GM21786 (cell line): ENCODE results near the gene MIA3.
A peak's percentile ranks its signal among the peaks of the same experiment; 100 is the strongest.

Source experiments
- ATAC-seq: cut with Tn5 transposase; IDR thresholded peaks from one replicate; pipeline ENCODE4 v1.9.1; 2021; ENCODE audit not compliant: unreplicated experiment

MIA3 gene

GRCh38 chr1:222617367-222617951 lies 438 bp upstream of the MIA3 start:
- ATAC-seq = peak; percentile 83

- no peak for ATAC-seq
Measured at GRCh38 chr1:222618880-222619596, 1.1 kb downstream of the MIA3 start.

GRCh38 chr1:222620566-222620965 lies 2.7 kb downstream of the MIA3 start:
- peak; percentile 26 for ATAC-seq

DNA sequence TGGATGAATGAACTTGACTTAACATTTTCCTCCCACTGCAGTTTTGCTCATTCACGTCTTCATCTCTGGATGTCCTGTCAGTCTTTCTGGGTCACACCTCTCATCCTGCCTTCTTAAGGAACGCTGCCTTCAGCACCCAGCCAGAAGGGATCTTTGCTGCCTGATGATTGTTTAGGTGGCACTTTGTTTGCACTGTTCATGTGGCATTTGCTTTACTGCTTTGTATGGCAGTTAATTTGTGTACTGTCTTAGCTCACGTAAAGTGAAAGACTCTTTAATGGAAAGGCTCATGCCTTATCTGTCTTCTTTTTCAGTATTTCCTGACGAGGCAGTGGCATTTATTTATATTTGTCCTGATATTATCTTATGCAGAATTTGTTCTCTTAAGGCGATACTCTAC lies 4.9 kb downstream of the MIA3 start:
- ATAC-seq = no peak

GRCh38 chr1:222623458-222623857 lies 5.6 kb downstream of the MIA3 start:
- ATAC-seq = no peak

DNA sequence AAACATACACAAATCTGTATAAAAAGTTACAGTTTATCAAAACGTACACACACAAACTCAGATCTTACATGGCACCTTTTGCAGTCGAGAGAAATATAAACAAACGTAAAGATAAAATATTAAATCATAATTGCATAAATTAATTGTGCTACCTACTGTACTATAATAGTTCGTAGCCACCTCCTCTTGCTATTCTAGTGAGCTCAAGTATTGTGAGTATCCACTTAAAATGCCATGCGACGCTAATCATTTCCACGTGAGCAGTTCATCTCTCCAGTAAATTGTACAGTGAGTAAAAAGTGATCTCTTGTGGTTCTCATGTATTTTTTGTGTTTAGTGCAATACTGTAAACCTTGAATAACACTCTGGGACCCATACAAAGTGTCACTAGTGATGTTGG lies 6.3 kb downstream of the MIA3 start:
- ATAC-seq = no peak

DNA sequence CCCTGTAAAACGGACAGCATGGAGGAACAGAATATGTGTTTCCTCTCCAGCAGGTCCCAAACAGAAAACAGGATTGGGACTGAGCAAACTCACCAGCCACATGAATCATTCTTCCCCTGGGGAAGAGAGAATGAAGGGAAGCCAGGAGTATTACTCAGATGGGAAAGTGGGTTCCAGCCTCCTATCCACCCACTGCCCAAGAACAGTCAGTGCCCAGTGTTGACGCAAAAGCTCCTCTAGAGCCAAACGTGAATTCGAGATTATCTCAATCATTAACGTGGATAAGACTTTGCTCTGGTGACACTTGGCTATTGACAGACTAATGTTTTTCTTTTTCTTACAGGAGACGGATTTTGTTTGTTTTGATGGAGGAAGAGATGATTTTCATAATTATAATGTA lies 9.3 kb downstream of the MIA3 start:
- no peak for ATAC-seq

DNA sequence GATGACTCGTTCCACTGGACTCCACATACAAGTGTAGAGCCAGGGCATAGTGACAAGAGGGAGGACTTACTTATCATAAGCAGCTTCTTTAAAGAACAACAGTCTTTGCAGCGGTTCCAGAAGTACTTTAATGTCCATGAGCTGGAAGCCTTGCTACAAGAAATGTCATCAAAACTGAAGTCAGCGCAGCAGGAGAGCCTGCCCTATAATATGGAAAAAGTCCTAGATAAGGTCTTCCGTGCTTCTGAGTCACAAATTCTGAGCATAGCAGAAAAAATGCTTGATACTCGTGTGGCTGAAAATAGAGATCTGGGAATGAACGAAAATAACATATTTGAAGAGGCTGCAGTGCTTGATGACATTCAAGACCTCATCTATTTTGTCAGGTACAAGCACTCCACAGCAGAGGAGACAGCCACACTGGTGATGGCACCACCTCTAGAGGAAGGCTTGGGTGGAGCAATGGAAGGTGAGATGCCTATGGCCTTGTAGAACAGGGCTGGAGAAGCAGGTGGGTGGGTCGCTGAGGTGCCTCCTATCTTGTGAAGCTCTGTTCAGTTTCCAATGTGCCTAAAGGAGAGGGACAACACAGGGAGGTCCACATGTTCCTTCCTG lies 12.1 kb downstream of the MIA3 start:
- no peak for ATAC-seq

GRCh38 chr1:222631611-222632208 lies 13.8 kb downstream of the MIA3 start:
- no peak for ATAC-seq

DNA sequence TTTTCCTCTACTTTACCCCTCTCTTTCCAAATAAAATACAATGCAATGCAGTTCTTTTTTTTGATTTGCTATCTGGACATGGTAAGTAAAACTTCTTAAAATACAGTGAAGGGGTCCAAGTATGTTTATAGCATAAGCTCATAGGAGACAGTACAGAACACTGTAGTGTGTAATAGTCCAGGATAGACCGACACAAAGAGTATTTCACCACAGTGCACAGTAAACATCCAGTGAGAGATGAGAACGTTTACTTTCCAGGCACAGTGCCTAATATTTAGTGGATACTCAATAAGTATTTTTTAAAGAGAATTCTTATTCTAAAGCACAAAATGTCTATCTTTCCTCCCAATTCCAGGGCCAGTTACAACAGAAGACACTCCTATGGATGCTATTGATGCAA lies 14.9 kb downstream of the MIA3 start:
- ATAC-seq = no peak

DNA sequence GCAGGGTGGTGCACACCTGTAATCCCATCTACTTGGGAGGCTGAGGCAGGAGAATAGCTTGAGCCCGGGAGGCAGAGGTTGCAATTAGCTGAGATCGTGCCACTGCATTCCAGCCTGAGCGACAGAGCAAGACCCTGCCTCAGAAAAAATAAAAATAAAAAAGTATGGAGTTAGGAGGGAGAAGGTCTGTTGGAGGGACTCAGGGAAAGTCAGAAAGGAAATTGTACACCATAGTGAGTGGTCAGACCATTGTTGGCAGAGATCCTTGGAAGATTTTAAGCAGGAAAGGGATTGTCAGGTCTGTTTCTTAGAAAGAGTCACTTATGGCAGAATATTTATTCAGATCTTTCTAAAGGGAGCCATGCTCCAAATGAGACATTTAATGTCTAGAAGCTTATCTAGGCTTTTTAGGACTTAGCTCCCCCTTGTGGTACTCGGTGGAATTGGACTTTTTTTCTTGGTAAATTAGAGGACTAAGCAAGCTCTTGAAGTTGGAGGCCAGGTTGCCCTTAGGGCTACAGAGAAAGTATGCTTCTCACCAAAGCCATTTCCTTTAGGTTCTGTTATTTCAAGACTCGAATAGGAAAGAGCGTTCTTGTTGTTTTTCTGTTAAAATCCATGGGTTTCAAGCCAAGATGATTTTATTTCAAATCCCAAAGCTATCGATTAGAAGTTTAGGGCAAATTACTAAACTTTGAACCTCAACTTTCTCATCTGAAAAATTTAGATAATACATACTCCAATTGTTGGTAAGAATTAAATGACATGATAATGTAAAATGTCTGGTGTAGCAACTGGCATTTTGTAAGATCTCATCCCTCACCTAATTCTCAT lies 16.5 kb downstream of the MIA3 start:
- peak; percentile 95 for ATAC-seq

DNA sequence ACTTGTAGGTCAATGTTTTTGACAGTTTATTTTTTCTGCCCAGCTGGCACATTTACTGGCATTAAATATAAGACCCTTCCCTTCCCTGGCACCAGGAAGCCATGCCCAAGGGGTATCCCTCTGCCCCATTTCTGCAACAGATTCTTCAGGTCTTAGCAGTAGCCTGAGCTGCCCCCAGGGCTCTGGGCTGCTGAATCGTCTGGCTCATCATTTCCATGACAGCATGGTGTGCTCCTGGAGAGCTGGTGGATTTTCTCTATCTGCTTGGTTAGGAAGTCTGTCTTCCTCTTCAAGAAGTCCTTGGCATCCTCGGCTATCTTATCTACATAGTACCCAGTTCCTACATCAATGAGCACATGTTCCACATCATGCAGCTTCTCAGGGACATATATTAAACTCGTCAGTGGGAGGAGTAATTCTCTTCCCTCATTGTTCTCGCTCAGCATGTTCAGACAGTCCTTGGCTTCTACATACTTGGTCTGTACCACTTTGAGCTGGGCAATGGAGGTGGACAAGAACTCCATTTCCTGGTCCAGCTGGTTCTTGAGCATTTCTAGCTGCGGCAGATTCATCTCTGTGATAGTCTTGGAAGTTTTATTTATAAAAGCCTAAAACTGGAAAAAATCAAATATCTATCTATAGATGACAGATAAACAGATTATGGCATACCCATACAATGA lies 23.5 kb downstream of the MIA3 start:
- no peak for ATAC-seq

GRCh38 chr1:222642468-222642867 lies 24.6 kb downstream of the MIA3 start:
- no peak for ATAC-seq

- no peak for ATAC-seq
Measured at GRCh38 chr1:222643606-222643937, 25.7 kb downstream of the MIA3 start.

DNA sequence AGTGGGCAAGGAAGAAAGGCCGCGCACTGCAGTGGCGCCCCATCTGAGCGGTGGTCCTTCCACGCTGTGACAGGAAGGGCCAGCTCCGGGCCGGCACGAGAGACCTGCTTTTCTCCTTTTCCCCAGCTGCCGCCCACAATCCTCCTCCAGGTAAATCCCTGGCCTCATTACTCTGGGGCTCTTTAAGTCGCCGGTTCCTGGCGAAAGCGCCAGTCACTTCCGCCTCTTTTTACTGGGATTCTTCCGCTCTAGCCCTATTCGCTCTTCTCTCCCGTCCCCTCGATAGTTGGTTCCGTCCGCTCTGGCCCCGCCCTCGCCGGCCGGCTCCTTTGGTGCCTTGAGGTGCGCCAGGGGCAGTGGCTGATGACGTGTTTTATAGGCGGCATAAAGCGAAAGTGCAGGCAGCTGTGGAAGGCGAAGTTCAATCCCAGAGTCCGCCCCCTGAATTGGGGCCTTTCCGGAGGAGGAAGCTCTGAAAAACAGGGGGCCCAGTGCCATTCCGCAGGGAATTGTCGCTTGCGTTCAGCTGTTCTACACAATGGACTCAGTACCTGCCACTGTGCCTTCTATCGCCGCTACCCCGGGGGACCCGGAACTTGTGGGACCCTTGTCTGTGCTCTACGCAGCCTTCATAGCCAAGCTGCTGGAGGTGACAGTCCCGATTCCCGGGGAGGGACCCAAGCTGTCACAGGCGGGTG lies 26.2 kb downstream of the MIA3 start:
- peak; percentile 97 for ATAC-seq

DNA sequence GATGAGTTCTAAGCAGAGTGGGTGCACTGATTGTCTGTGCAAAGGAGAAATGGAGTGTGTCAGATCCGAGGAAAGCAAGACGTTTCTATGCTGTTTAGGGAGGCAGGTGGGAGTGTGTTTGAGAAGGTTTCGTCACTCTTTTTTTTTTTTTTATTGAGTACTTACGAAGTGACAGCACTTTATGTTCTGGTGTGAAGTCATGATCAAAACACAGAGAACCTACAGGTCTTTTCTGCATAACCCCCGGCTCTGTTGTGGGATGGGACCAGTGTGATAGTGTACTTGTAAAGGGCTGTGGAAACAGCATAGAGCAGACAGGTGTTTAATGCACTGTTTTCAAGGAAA lies 26.7 kb downstream of the MIA3 start:
- no peak for ATAC-seq

GRCh38 chr1:222652676-222653075 lies 34.8 kb downstream of the MIA3 start:
- ATAC-seq = no peak

- ATAC-seq = peak; percentile 69
Measured at GRCh38 chr1:222653178-222653827, 35.4 kb downstream of the MIA3 start.

DNA sequence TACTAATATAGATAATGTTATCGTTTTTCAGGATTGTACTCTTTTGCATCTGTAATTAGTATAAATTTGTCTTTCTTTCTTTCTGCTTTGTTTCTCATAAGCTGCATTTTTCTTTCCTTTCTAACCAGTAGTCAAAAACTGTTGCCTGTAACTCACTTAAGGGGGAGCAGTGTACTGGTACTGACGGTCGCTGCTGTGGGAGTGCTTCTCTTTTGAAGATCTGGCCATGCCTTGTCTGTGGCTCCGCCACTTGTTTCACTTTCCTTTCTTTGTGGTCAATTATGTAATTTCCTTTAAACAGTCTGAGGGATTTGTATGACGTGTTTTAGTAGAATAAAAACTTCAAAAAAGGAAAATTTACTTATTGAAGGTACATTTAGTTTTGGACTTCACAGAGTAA lies 37.0 kb downstream of the MIA3 start:
- ATAC-seq = peak; percentile 91
